Neural crest cell (in vitro differentiated cells): ENCODE measurements around the gene ETNK1. TPM values are rescaled to one million over a fixed set of nuclear protein-coding genes. Genes with fewer than 3 reads are reported as not detected.
"Not testable (repeated sequence)": the region's sequence is repeated elsewhere in the genome, so short reads cannot be mapped to it uniquely, and the experiment has no call there.

Experiments used
- DNase-seq: peaks from one replicate; pipeline ENCODE4 v3.0.0; 2021; ENCODE audit warnings: low read depth, mixed read lengths, low spot score
- H3K27ac Mint-ChIP-seq: one replicate; pipeline ENCODE4 v1.8.0; 2021; ENCODE audit warnings: mild to moderate bottlenecking, mixed read lengths; ENCODE audit not compliant: unreplicated experiment
- H3K27me3 Mint-ChIP-seq: 2 replicates; pipeline ENCODE4 v1.8.0; 2021; ENCODE audit warnings: low read depth, mild to moderate bottlenecking, mixed read lengths
- H3K36me3 Mint-ChIP-seq: 2 replicates; pipeline ENCODE4 v1.8.0; 2021; ENCODE audit warnings: low read depth, mild to moderate bottlenecking, mixed read lengths
- H3K4me1 Mint-ChIP-seq: 2 replicates; pipeline ENCODE4 v1.8.0; 2021; ENCODE audit warnings: mixed read lengths
- H3K4me3 Mint-ChIP-seq: one replicate; pipeline ENCODE4 v1.8.0; 2021; ENCODE audit warnings: mild to moderate bottlenecking, mixed read lengths
- H3K9me3 Mint-ChIP-seq: 2 replicates; pipeline ENCODE4 v1.8.0; 2021; ENCODE audit warnings: mixed read lengths
- total RNA-seq: library from RNA; stranded (reverse); gene quantifications from 2 replicates; pipeline ENCODE4 v1.2.1, GENCODE V29; 2021
- TF ChIP-seq, protein P1 (sequence below): fragments of 200-600 bp; sonication (generic); conservative IDR thresholded peaks from 2 replicates; pipeline ENCODE4 v1.5.0; 2021; ENCODE audit warnings: antibody characterized with exemption, mild to moderate bottlenecking

Gene ETNK1
- total RNA-seq, 1 donor from 2014 or later = 105 TPM

DNA sequence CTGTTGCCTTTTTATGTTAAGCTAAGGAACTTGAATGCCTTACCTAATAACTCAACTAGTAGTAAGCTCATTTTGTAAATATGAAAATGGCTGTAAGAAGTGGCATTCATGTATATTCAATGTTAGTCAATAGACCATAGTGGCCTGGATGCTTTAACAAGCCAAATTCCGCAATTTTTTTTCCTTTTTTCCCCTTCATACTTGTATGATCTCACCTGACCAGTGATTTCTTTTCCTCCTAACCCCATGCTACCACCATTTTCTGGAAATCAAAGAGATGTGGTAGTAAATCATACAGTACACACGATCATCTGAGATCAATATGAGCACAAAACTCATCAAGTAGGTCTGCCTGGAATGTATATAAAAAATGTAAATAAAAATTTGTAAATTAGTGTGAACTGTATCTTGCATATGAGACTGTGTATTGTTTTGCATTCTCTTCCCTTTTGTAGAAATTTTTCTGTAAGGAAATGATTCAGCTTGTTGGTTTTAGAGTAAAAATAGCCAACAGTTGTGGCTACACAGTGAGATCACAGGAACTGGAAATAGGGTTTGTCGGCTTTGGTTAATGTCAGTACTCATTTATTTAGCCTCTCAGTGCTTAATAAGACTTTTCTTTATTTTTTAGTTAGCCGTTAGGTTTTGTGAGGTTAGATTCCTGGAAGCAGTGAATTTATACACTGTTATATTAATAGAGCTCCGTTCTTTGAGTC is 62.5 kb downstream of the ETNK1 start:
- H3K27ac Mint-ChIP-seq = no peak overlapping the region
- DNase-seq = no peak
- H3K4me3 Mint-ChIP-seq = no peak overlapping the region
- H3K27me3 Mint-ChIP-seq = no peaks in the 10 kb centered on the region
- peaks cover 6% of the 10 kb centered on the region for H3K9me3 Mint-ChIP-seq
- TF ChIP-seq, protein P1, sequence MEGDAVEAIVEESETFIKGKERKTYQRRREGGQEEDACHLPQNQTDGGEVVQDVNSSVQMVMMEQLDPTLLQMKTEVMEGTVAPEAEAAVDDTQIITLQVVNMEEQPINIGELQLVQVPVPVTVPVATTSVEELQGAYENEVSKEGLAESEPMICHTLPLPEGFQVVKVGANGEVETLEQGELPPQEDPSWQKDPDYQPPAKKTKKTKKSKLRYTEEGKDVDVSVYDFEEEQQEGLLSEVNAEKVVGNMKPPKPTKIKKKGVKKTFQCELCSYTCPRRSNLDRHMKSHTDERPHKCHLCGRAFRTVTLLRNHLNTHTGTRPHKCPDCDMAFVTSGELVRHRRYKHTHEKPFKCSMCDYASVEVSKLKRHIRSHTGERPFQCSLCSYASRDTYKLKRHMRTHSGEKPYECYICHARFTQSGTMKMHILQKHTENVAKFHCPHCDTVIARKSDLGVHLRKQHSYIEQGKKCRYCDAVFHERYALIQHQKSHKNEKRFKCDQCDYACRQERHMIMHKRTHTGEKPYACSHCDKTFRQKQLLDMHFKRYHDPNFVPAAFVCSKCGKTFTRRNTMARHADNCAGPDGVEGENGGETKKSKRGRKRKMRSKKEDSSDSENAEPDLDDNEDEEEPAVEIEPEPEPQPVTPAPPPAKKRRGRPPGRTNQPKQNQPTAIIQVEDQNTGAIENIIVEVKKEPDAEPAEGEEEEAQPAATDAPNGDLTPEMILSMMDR = no peak
- H3K4me1 Mint-ChIP-seq = peaks cover 14% of the 10 kb centered on the region
- peaks cover 25% of the 10 kb centered on the region for H3K36me3 Mint-ChIP-seq

DNA sequence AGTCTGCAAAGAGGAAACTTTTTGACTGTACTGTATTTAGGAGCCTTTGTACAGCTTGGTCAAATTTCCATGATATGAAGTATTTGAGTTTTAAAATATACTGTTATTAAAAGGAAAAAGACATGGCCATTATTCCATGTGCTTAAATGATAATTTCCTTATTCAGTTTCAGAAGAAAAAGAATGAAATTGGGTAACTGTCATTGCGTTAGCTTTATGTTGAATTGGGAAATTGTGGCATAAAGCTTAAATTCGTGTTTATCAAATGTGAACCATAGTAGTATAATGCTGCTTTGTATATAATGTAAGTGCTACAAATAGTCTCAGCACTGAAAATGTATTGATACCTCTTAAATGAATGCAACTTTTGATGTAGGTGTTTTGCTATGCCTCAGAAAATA is 64.9 kb downstream of the ETNK1 start:
- H3K27me3 Mint-ChIP-seq = no peaks in the 10 kb centered on the region

DNA sequence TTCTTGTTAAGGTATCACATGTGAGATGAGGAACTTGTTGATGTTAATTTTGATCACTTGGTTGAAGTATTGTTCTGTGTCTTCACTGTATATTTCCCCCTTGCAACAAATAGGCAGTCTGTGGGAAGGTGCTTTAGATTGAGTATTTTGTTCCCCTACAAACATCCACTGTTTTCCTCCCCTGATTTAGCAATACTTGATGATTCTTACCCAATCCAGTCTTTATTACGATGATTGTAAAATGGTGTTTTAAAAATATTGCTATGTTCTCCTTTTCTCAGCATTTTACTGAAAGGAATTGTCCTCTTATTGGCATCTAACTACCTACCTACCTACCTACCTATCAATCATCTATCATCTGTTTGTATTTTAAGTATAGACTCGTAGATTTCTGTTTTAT is 66.3 kb downstream of the ETNK1 start:
- Mint-ChIP-seq H3K4me1 (no peaks in the 10 kb centered on the region), H3K27me3 (no peaks in the 10 kb centered on the region), H3K36me3 (peaks cover 34% of the 10 kb centered on the region), H3K9me3 (peaks cover 14% of the 10 kb centered on the region), H3K4me3 (no peak overlapping the region), H3K27ac (no peak overlapping the region)
- TF ChIP-seq, protein P1 = no peak
- DNase-seq = no peak

More for the DNA sequence above, 64.9 kb downstream of the ETNK1 start:
- Mint-ChIP-seq H3K27ac (no peak overlapping the region), H3K36me3 (peaks cover 35% of the 10 kb centered on the region), H3K4me3 (no peak overlapping the region), H3K4me1 (no peaks in the 10 kb centered on the region), H3K9me3 (peaks cover 14% of the 10 kb centered on the region)
- TF ChIP-seq, protein P1 = no peak
- no peak for DNase-seq

DNA sequence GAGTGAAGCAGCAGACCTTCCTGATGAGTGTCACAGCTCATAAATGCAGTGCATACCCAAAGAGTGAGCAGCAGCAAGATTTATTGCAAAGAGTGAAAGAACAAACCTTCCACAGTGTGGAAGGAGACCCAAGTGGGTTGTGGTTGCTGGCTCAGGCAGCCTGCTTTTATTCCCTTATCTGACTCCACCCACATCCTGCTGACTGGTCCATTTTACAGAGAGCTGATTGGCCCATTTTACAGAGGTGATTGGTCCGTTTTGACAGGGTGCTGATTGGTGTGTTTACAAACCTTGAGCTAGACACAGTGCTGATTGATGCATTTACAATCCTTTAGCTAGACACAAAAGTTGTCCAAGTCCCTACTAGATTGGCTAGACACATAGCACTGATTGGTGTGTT is 67.5 kb downstream of the ETNK1 start:
- not testable (repeated sequence) for H3K27me3 Mint-ChIP-seq, DNase-seq, H3K27ac Mint-ChIP-seq, H3K4me1 Mint-ChIP-seq, H3K4me3 Mint-ChIP-seq
- peaks cover 27% of the 10 kb centered on the region for H3K36me3 Mint-ChIP-seq
- peaks cover 14% of the 10 kb centered on the region for H3K9me3 Mint-ChIP-seq

DNA sequence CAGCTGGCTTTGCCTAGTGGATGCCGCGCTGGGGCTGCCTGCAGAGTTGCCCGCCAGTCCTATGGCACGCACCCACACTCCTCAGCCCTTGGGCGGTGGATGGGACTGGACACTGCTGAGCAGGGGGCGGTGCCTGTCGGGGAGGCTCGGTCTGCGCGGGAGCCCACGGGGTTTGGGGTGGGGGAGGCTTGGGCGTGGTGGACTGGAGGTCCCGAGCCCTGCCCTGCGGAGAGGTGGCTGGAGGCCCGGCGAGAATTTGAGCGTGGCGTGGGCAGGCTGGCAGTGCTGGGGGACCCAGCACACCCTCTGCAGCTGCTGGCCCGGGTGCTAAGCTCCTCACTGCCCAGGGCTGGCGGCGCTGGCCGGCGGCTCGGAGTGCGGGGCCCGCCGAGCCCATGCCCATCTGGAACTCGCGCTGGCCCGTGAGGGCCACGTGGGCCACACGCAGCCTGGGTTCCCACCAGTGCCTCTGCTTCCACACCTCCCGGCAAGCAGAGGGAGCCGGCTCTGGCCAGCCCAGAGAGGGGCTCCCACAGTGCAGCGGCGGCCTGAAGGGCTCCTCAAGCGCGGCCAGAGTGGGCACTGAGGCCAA is 68.1 kb downstream of the ETNK1 start:
- no peak overlapping the region for H3K27ac Mint-ChIP-seq
- H3K36me3 Mint-ChIP-seq = peaks cover 26% of the 10 kb centered on the region
- TF ChIP-seq, protein P1 = no peak
- no peaks in the 10 kb centered on the region for H3K27me3 Mint-ChIP-seq
- no peaks in the 10 kb centered on the region for H3K4me1 Mint-ChIP-seq
- DNase-seq = no peak
- H3K9me3 Mint-ChIP-seq = peaks cover 14% of the 10 kb centered on the region
- no peak overlapping the region for H3K4me3 Mint-ChIP-seq

DNA sequence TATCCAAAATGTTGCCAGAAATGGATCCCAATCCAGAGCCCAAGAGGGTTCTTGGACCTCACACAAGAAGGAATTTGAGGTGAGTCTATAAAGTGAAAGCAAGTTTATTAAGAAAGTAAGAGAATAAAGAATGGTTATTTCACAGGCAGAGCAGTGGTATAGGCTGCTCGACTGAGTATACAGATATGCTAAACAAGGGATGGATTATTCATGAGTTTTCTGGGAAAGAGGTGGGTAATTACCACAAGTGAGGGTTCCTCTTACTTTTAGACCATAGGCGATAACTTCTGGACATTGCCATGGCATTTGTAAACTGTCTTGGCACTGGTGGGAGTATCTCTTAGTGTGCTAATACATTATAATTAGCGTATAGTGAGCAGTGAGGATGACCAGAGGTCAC is 73.6 kb downstream of the ETNK1 start:
- Mint-ChIP-seq H3K4me1 (no peaks in the 10 kb centered on the region), H3K36me3 (peaks cover 9% of the 10 kb centered on the region), H3K4me3 (no peak overlapping the region), H3K9me3 (peaks cover 7% of the 10 kb centered on the region), H3K27me3 (no peaks in the 10 kb centered on the region), H3K27ac (no peak overlapping the region)
- no peak for DNase-seq
- TF ChIP-seq, protein P1 = no peak

DNA sequence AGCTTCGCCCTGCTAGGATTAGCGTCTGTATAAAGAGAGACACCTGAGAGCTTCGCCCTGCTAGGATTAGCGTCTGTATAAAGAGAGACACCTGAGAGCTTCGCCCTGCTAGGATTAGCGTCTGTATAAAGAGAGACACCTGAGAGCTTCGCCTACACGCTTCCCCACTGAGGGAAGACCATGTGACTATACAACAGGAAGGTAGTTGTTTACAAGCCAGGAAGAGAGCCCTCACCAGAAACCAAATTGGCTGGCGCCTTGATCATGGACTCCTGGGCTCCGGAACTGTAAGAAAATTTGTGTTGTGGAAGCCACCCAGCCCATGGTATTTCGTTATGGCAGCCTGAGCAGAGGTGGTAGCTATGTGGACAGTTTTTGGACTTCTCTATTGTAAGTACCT is 74.7 kb downstream of the ETNK1 start:
- not testable (repeated sequence) for H3K36me3 Mint-ChIP-seq, H3K4me3 Mint-ChIP-seq, H3K27me3 Mint-ChIP-seq, DNase-seq, H3K9me3 Mint-ChIP-seq, H3K4me1 Mint-ChIP-seq, H3K27ac Mint-ChIP-seq
